BLaER1 treated with 17β-estradiol and CSF1 and Interleukin-3, amounts not matched to agents 10 nM and 100 nM (cell line): Measurements from ENCODE around the gene SLC9A8.
"Not testable (repeated sequence)": the region's sequence is repeated elsewhere in the genome, so short reads cannot be mapped to it uniquely, and the experiment has no call there.

ENCODE experiments used
- H3K27ac ChIP-seq, 11 experiments: shearing (Covaris generic); formaldehyde crosslinking; 2 replicates each; pipeline ENCODE4 v1.8.1; 2022
- H3K27me3 ChIP-seq, 11 experiments: shearing (Covaris generic); formaldehyde crosslinking; 2 replicates each; pipeline ENCODE4 v1.8.1; 2022
- H3K36me3 ChIP-seq, 11 experiments: shearing (Covaris generic); formaldehyde crosslinking; 2 replicates each; pipeline ENCODE4 v1.8.1; 2022
- H3K4me1 ChIP-seq, 10 experiments: shearing (Covaris generic); formaldehyde crosslinking; 2 replicates each; pipeline ENCODE4 v1.8.1; 2022
- H3K4me2 ChIP-seq, 11 experiments: shearing (Covaris generic); formaldehyde crosslinking; 2 replicates each; pipeline ENCODE4 v1.8.1; 2022
- H3K4me3 ChIP-seq, 10 experiments: shearing (Covaris generic); formaldehyde crosslinking; 2 replicates each; pipeline ENCODE4 v1.8.1; 2022
- H3K9ac ChIP-seq, 11 experiments: shearing (Covaris generic); formaldehyde crosslinking; 2 replicates each; pipeline ENCODE4 v1.8.1; 2022
- H3K9me3 ChIP-seq, 11 experiments: shearing (Covaris generic); formaldehyde crosslinking; replicated peaks in 1 of 11; 2 replicates each; pipeline ENCODE4 v1.8.1; 2022
- H4K20me1 ChIP-seq, 11 experiments: shearing (Covaris generic); formaldehyde crosslinking; 2 replicates each; pipeline ENCODE4 v1.8.1; 2022
- Cebpa-rat ChIP-seq, 11 experiments: shearing (Covaris generic); IDR thresholded peaks; 2 replicates each; pipeline ENCODE4 v1.8.1; 2022

The SLC9A8 gene

DNA sequence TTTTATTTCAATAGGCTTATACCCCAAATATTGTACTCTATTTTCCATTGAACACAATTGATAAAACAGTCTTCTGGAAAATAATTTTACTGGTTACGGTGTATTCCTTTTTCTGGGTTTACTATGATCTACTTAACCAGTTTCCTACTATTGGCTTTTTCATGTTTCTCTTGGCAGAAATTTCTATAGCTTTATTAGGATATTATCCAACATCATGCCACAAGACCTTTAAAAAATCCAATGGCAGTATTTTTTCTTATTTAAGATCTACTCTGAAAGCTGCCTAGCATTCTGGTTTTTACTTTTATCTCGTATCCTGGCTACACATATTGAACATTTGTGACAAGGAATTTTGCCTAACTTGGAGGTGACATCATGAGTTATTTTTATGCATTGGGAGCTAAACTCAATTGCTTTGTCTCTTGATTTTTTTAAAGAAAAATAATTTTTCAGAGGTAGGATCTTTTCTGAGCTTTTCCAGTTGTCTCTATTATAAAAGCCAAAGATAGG is 45.5 kb downstream of the SLC9A8 start:
- peaks cover 0 to 6% (median 0%) of the 10 kb centered on the region in 10 experiments; a peak in 1 of 20 replicates for H3K4me1 ChIP-seq
- H4K20me1 ChIP-seq, result 0 out of 22 replicates have a peak, but pooled peaks cover 0 to 4% (median 0%) of the 10 kb centered on the region in 11 experiments
- no peak overlapping the region for H3K4me3 ChIP-seq
- no peaks in the 10 kb centered on the region for H3K27me3 ChIP-seq
- H3K4me2 ChIP-seq, result no peak overlapping the region
- H3K36me3 ChIP-seq, result peaks cover 34 to 80% (median 65%) of the 10 kb centered on the region in 11 experiments
- H3K27ac ChIP-seq, result no peak overlapping the region
- no peak for TF ChIP-seq Cebpa-rat (IDR thresholded peaks at IDR 0.05)
- H3K9me3 ChIP-seq, result no peaks in the 10 kb centered on the region
- no peak overlapping the region for H3K9ac ChIP-seq

DNA sequence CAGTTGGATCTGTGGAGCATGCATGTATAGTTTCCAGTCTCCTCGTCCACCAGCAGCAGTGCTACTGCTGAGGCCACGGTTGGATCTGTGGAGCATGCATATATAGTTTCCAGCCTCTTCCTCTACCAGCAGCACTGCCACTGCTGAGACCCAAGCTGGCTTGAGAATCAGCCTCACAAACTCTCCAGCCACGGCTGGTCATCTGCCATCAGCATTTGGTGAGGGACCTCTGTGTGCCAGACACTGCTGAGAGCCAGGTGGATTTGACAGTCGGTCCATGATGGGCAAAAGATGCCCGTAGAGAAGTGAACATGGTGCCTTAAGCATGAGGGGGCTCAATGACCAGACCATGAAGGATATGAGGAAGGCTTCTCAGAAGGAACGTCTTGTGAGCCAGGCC is 46.4 kb downstream of the SLC9A8 start:
- H3K4me2 ChIP-seq, result no peak overlapping the region
- 0 out of 22 replicates have a peak, but pooled peaks cover 0 to 4% (median 0%) of the 10 kb centered on the region in 11 experiments for H4K20me1 ChIP-seq
- H3K9me3 ChIP-seq, result no peaks in the 10 kb centered on the region
- peaks cover 35 to 79% (median 61%) of the 10 kb centered on the region in 11 experiments for H3K36me3 ChIP-seq
- H3K9ac ChIP-seq, result no peak overlapping the region
- TF ChIP-seq Cebpa-rat (IDR thresholded peaks at IDR 0.05), result no peak
- H3K27me3 ChIP-seq, result no peaks in the 10 kb centered on the region
- peaks cover 0 to 6% (median 0%) of the 10 kb centered on the region in 10 experiments; a peak in 1 of 20 replicates for H3K4me1 ChIP-seq
- no peak overlapping the region for H3K4me3 ChIP-seq
- no peak overlapping the region for H3K27ac ChIP-seq

GRCh38 chr20:49859807-49860206 is 47.2 kb downstream of the SLC9A8 start:
- H3K9me3 ChIP-seq, result no peaks in the 10 kb centered on the region
- 0 out of 22 replicates have a peak, but pooled peaks cover 0 to 4% (median 0%) of the 10 kb centered on the region in 11 experiments for H4K20me1 ChIP-seq
- no peak overlapping the region for H3K4me3 ChIP-seq
- no peak overlapping the region for H3K4me2 ChIP-seq
- no peaks in the 10 kb centered on the region for H3K27me3 ChIP-seq
- peaks cover 0 to 6% (median 0%) of the 10 kb centered on the region in 10 experiments; a peak in 1 of 20 replicates for H3K4me1 ChIP-seq
- H3K36me3 ChIP-seq, result peaks cover 41 to 79% (median 62%) of the 10 kb centered on the region in 11 experiments
- H3K27ac ChIP-seq, result no peak overlapping the region
- no peak overlapping the region for H3K9ac ChIP-seq
- TF ChIP-seq Cebpa-rat (IDR thresholded peaks at IDR 0.05), result no peak

GRCh38 chr20:49861232-49861631 is 48.6 kb downstream of the SLC9A8 start:
- not testable (repeated sequence) for H3K4me1 ChIP-seq, H3K9me3 ChIP-seq, H3K4me3 ChIP-seq, H3K9ac ChIP-seq, H4K20me1 ChIP-seq, H3K27ac ChIP-seq, H3K4me2 ChIP-seq, H3K27me3 ChIP-seq
- peaks cover 39 to 79% (median 60%) of the 10 kb centered on the region in 11 experiments for H3K36me3 ChIP-seq

DNA sequence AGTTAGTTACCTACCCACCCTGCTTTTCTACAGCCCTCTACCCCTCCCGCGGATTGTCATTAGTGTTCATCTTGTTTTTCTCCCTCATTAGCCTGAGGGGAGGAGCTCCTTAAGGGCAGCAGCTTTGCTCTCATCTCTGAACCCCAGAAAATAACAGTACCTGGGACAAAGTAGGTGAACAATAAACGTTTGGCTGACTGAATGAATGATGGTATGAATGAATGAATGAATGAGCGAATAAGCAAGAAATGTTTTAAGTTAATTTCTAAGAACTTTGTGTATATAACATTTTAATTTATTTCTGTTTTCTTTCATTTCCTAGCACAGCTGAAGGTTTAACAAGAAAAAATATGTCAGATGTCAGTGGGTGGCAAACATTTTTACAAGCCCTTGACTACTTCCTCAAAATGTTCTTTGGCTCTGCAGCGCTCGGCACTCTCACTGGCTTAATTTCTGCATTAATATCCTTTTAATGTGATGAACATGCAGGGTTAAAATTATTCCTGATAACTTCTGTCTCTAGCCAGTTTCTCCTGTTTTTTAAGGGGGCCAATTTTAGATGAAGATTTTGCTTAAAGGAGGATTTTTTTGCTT is 50.1 kb downstream of the SLC9A8 start:
- TF ChIP-seq Cebpa-rat (IDR thresholded peaks at IDR 0.05), result no peak
- Histone ChIP-seq H4K20me1 (0 out of 22 replicates have a peak, but pooled peaks cover 0 to 4% (median 0%) of the 10 kb centered on the region in 11 experiments), H3K4me2 (no peak overlapping the region), H3K27me3 (no peaks in the 10 kb centered on the region), H3K9ac (no peak overlapping the region), H3K9me3 (no peaks in the 10 kb centered on the region), H3K4me1 (peaks cover 2 to 11% (median 4%) of the 10 kb centered on the region in 10 experiments), H3K27ac (no peak overlapping the region), H3K36me3 (peaks cover 26 to 67% (median 48%) of the 10 kb centered on the region in 11 experiments), H3K4me3 (no peak overlapping the region)

GRCh38 chr20:49863666-49864065 is 51.0 kb downstream of the SLC9A8 start:
- H3K27ac ChIP-seq, result no peak overlapping the region
- H4K20me1 ChIP-seq, result 0 out of 22 replicates have a peak, but pooled peaks cover 0 to 4% (median 0%) of the 10 kb centered on the region in 11 experiments
- H3K4me3 ChIP-seq, result no peak overlapping the region
- no peaks in the 10 kb centered on the region for H3K27me3 ChIP-seq
- TF ChIP-seq Cebpa-rat (IDR thresholded peaks at IDR 0.05), result no peak
- no peak overlapping the region for H3K4me2 ChIP-seq
- H3K9me3 ChIP-seq, result no peaks in the 10 kb centered on the region
- peaks cover 23 to 58% (median 39%) of the 10 kb centered on the region in 11 experiments for H3K36me3 ChIP-seq
- H3K4me1 ChIP-seq, result peaks cover 11 to 20% (median 13%) of the 10 kb centered on the region in 10 experiments
- H3K9ac ChIP-seq, result no peak overlapping the region

DNA sequence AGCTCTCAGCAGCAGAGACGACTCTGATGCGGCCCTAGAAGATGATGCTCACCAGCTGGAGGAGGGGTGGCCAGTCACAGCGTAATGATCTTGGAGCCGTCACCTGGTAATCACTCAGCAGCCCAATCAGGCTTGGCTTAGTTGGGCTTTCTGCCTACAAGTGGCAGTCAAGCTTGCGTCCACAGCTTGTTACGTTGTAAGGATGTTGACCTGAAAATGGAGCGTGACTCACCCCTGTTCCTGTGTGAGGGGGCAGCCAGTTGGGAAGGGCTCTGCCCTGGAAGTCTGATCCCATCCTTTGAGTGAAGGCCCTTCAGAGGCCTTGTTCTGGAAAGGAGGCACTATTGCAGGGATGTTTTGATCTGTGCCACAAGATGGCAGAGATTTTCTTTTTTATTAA is 52.9 kb downstream of the SLC9A8 start:
- H3K9ac ChIP-seq, result no peak overlapping the region
- no peak for TF ChIP-seq Cebpa-rat (IDR thresholded peaks at IDR 0.05)
- no peaks in the 10 kb centered on the region for H3K27me3 ChIP-seq
- H3K4me2 ChIP-seq, result no peak overlapping the region
- H3K36me3 ChIP-seq, result peaks cover 22 to 47% (median 29%) of the 10 kb centered on the region in 11 experiments
- H3K4me3 ChIP-seq, result no peak overlapping the region
- H3K27ac ChIP-seq, result no peak overlapping the region
- H4K20me1 ChIP-seq, result no peaks in the 10 kb centered on the region
- peaks cover 13 to 24% (median 16%) of the 10 kb centered on the region in 10 experiments for H3K4me1 ChIP-seq
- H3K9me3 ChIP-seq, result no peaks in the 10 kb centered on the region

DNA sequence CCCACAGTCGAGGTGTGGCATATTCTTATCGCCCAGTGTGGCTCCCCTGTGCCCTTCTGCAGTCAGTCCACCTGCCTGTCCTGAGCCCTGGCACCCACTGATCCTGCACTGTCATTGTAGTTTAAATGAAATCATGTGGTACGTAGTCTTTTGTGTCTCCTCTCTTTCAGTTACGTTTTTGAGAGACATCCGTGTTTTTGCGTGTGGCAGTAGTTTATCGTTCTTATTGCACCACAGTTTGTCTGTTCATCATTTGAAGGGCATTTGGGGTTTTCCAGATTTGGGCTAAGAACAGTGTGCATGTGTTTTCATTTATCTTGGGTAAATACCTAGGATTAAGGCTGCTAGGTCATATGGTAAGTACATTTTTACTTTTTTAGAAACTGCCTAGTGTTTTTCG is 53.4 kb downstream of the SLC9A8 start:
- Histone ChIP-seq H3K4me2 (no peak overlapping the region), H3K36me3 (peaks cover 22 to 48% (median 28%) of the 10 kb centered on the region in 11 experiments)

GRCh38 chr20:49867453-49868215 is 55.0 kb downstream of the SLC9A8 start:
- Histone ChIP-seq H3K4me3 (no peak overlapping the region), H3K4me2 (peak overlapping the region; percentile 54 to 87 (median 70)), H3K9me3 (no peaks in the 10 kb centered on the region), H3K4me1 (peaks cover 13 to 20% (median 16%) of the 10 kb centered on the region in 10 experiments), H3K27me3 (no peaks in the 10 kb centered on the region), H3K9ac (peak overlapping the region in 5 of 11 experiments; percentile 23 to 38 (median 32); a peak in 6 of 22 replicates), H4K20me1 (no peaks in the 10 kb centered on the region; a peak in 1 of 22 replicates), H3K27ac (peak overlapping the region in 8 of 11 experiments; percentile 30 to 66 (median 52); a peak in 11 of 22 replicates), H3K36me3 (peaks cover 22 to 61% (median 27%) of the 10 kb centered on the region in 11 experiments)
- no peak for TF ChIP-seq Cebpa-rat (IDR thresholded peaks at IDR 0.05)

More for the DNA sequence above, 53.4 kb downstream of the SLC9A8 start:
- Histone ChIP-seq H3K27ac (no peak overlapping the region), H4K20me1 (no peaks in the 10 kb centered on the region), H3K27me3 (no peaks in the 10 kb centered on the region), H3K4me3 (no peak overlapping the region), H3K9me3 (no peaks in the 10 kb centered on the region), H3K9ac (no peak overlapping the region), H3K4me1 (peaks cover 13 to 24% (median 16%) of the 10 kb centered on the region in 10 experiments)
- TF ChIP-seq Cebpa-rat (IDR thresholded peaks at IDR 0.05), result no peak
